ENCODE data around the gene GPR151.

- TF ChIP-seq MXI1 (IDR thresholded peaks at IDR 0.05; ENCODE audit: low read depth, low read length) (no peak), CTCF (IDR thresholded peaks at IDR 0.05 in 2 of 3, conservative IDR thresholded peaks at IDR 0.05 in 1 of 3; ENCODE audit: insufficient read depth in 2 of 3, low read depth in 1 of 3, low read length in 3 of 3) (peak; percentile 83 to 92 (median 85)), TARDBP (IDR thresholded peaks at IDR 0.05) (no peak), ZNF274 (IDR thresholded peaks at IDR 0.05; ENCODE audit: borderline replicate concordance, low read depth, low read length) (no peak), CBX1 (IDR thresholded peaks at IDR 0.05; ENCODE audit: low read depth) (no peak), RFX5 (IDR thresholded peaks at IDR 0.05; ENCODE audit: low read depth, low read length) (no peak), CBFA2T2 (conservative IDR thresholded peaks at IDR 0.05) (no peak), CEBPB (tag; IDR thresholded peaks at IDR 0.05) (no peak), ZNF175 (CRISPR knock-in tag; IDR thresholded peaks at IDR 0.05; ENCODE audit: low read depth) (no peak), PBX2 (CRISPR knock-in tag; IDR thresholded peaks at IDR 0.05; ENCODE audit: low read depth) (no peak), PBX2 (tag; conservative IDR thresholded peaks at IDR 0.05; ENCODE audit: low read depth) (no peak), ATF1 (CRISPR knock-in tag; IDR thresholded peaks at IDR 0.05) (no peak), ATF1 (tag; IDR thresholded peaks at IDR 0.05) (no peak), SRF (CRISPR knock-in tag; IDR thresholded peaks at IDR 0.05) (no peak)
These were observed 26.2 kb upstream of the GPR151 start for GRCh38 chr5:146541958-146542849.

All from K562 (cell line).